ENCODE results near the gene C16orf96.

Gene C16orf96

GRCh38 chr16:4623593-4623992 lies 67.5 kb downstream of the C16orf96 start:
- no peak for FAIRE-seq

- FAIRE-seq = peak; percentile 13
These were observed 68.1 kb downstream of the C16orf96 start, which contains the start of gene MGRN1 for GRCh38 chr16:4624015-4624826. MGRN1 (plus strand) TSS chr16:4624826; CDS start chr16:4624961, 135 bp downstream.

GRCh38 chr16:4624827-4625559 lies 68.9 kb downstream of the C16orf96 start:
- FAIRE-seq = no peak

GRCh38 chr16:4625560-4626159 lies 69.5 kb downstream of the C16orf96 start:
- FAIRE-seq = no peak

- no peak for FAIRE-seq
These were observed 70.3 kb downstream of the C16orf96 start for GRCh38 chr16:4626396-4626795.

GRCh38 chr16:4628283-4628682 lies 72.1 kb downstream of the C16orf96 start:
- no peak for FAIRE-seq

GRCh38 chr16:4631444-4631843 lies 75.3 kb downstream of the C16orf96 start:
- no peak for FAIRE-seq

- FAIRE-seq = no peak
These were observed 77.9 kb downstream of the C16orf96 start for GRCh38 chr16:4633910-4634635.

- no peak for FAIRE-seq
These were observed 78.6 kb downstream of the C16orf96 start for GRCh38 chr16:4634768-4635167.

- FAIRE-seq = no peak
These were observed 80.1 kb downstream of the C16orf96 start for GRCh38 chr16:4636196-4636595.

- no peak for FAIRE-seq
These were observed 81.5 kb downstream of the C16orf96 start for GRCh38 chr16:4637501-4638166.

GRCh38 chr16:4639899-4640509 lies 83.9 kb downstream of the C16orf96 start:
- no peak for FAIRE-seq

- FAIRE-seq = no peak
These were observed 84.6 kb downstream of the C16orf96 start for GRCh38 chr16:4640572-4641305.

GRCh38 chr16:4641306-4641687 lies 85.2 kb downstream of the C16orf96 start:
- FAIRE-seq = no peak

- FAIRE-seq = no peak
These were observed 85.8 kb downstream of the C16orf96 start for GRCh38 chr16:4641895-4642294.

GRCh38 chr16:4646773-4647643 lies 90.9 kb downstream of the C16orf96 start:
- no peak for FAIRE-seq

- no peak for FAIRE-seq
These were observed 91.5 kb downstream of the C16orf96 start for GRCh38 chr16:4647644-4647980.

- FAIRE-seq = no peak
These were observed 92.8 kb downstream of the C16orf96 start for GRCh38 chr16:4648917-4649316.

GRCh38 chr16:4649744-4650442 lies 93.8 kb downstream of the C16orf96 start:
- no peak for FAIRE-seq

Data from TTC549 (cell line).